Activated naive CD4-positive, alpha-beta T cell treated with anti-CD3 and anti-CD28 coated beads for 36 hours (primary cell): ENCODE data around the gene FREM3. TPM values are rescaled to one million over a fixed set of nuclear protein-coding genes. Genes with fewer than 3 reads are reported as not detected.
"Not testable (repeated sequence)": the region's sequence is repeated elsewhere in the genome, so short reads cannot be mapped to it uniquely, and the experiment has no call there.

Source experiments
- CTCF ChIA-PET: fragments of 350-600 bp; sonication (Branson Sonifier 250); formaldehyde crosslinking; loops from one replicate; lab custom pipeline; 2021; ENCODE audit warnings: antibody characterized with exemption; lab: Charles Lee
- DNase-seq: peaks from one replicate; pipeline ENCODE4 v3.0.0-alpha.2; 2020
- H3K27ac Mint-ChIP-seq: one replicate; pipeline ENCODE4 v1.8.0; 2021; ENCODE audit warnings: mild to moderate bottlenecking, mixed read lengths
- H3K27me3 Mint-ChIP-seq: one replicate; pipeline ENCODE4 v1.8.0; 2021; ENCODE audit warnings: low read depth, mixed read lengths
- H3K36me3 Mint-ChIP-seq: one replicate; pipeline ENCODE4 v1.8.0; 2021; ENCODE audit warnings: low read depth, mixed read lengths
- H3K4me1 Mint-ChIP-seq: one replicate; pipeline ENCODE4 v1.8.0; 2021; ENCODE audit warnings: low read depth, mixed read lengths
- H3K4me3 Mint-ChIP-seq: one replicate; pipeline ENCODE4 v1.8.0; 2021; ENCODE audit warnings: mild to moderate bottlenecking, moderate library complexity, mixed read lengths
- H3K9me3 Mint-ChIP-seq: one replicate; pipeline ENCODE4 v1.8.0; 2021; ENCODE audit warnings: mixed read lengths
- intact Hi-C: fragments of 100-400 bp; cut with micrococcal nuclease; formaldehyde crosslinking; loops from one replicate; pipeline ENCODE4 v1.15.1; 2023
- total RNA-seq, 2 experiments: library from RNA; stranded (reverse); gene quantifications; one replicate each; pipeline ENCODE4 v1.2.3, GENCODE V29; 2021

The FREM3 gene
- total RNA-seq, 2 experiments from 2014 or later = not detected

GRCh38 chr4:143558823-143559756 lies 141.4 kb downstream of the FREM3 start:
- Mint-ChIP-seq H3K27ac (peak overlapping the region; percentile 87), H3K36me3 (peaks cover 2% of the 10 kb centered on the region), H3K9me3 (no peaks in the 10 kb centered on the region), H3K4me1 (peaks cover 28% of the 10 kb centered on the region), H3K27me3 (no peaks in the 10 kb centered on the region), H3K4me3 (peak overlapping the region; percentile 93)
- CTCF ChIA-PET = interaction anchor here (0.6 to 2.7 kb wide), 16 partner anchors 10 to 646 kb away, joined by 3 to 16 read pairs (median 3); partner anchors contain the start of gene GAB1
- intact Hi-C loops = loop anchor here (1.0 to 5.0 kb wide), 6 partner anchors 46 to 584 kb away; partner anchors contain the start of genes FREM3 and SMARCA5
- peak; percentile 82 for DNase-seq

GRCh38 chr4:143558286-143558685 lies 142.2 kb downstream of the FREM3 start:
- peaks cover 28% of the 10 kb centered on the region for H3K4me1 Mint-ChIP-seq
- no peak overlapping the region for H3K27ac Mint-ChIP-seq
- peaks cover 2% of the 10 kb centered on the region for H3K36me3 Mint-ChIP-seq
- intact Hi-C loops = loop anchor here (5.0 kb wide), 1 partner anchor 144 kb away; the partner anchor contains the start of gene FREM3
- no peak for DNase-seq
- CTCF ChIA-PET = interaction anchor here (0.6 to 2.7 kb wide), 11 partner anchors 11 to 645 kb away, joined by 3 to 16 read pairs (median 5); partner anchors contain the start of gene GAB1
- no peaks in the 10 kb centered on the region for H3K27me3 Mint-ChIP-seq
- H3K9me3 Mint-ChIP-seq = no peaks in the 10 kb centered on the region
- H3K4me3 Mint-ChIP-seq = no peak overlapping the region

DNA sequence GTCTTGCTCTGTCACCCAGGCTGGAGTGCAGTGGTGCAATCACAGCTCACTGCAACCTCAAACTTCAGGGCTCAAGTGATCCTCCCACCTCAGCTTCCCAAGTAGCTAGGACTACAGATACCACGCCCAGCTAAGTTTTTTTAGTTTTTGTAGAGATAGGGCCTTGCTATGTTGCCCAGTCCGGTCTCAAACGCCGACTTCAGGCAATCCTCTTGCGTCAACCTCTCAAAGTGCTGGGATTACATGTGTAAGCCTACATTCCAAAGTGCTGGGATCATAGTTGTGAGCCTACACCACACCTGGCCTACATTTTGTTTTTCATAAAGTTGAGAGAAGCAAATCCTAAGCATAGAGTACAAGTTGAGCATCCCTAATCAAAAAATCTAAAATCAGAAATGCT lies 144.8 kb downstream of the FREM3 start:
- CTCF ChIA-PET = no interaction called here
- no peaks in the 10 kb centered on the region for H3K9me3 Mint-ChIP-seq

GRCh38 chr4:143554728-143555597 lies 145.5 kb downstream of the FREM3 start:
- intact Hi-C loops = loop anchor here (5.0 kb wide), 1 partner anchor 147 kb away; the partner anchor contains the start of gene FREM3
- H3K27me3 Mint-ChIP-seq = no peaks in the 10 kb centered on the region
- H3K4me1 Mint-ChIP-seq = peaks cover 18% of the 10 kb centered on the region
- H3K36me3 Mint-ChIP-seq = peaks cover 16% of the 10 kb centered on the region
- H3K9me3 Mint-ChIP-seq = no peaks in the 10 kb centered on the region
- H3K4me3 Mint-ChIP-seq = no peak overlapping the region
- DNase-seq = peak; percentile 14
- CTCF ChIA-PET = no interaction called here
- H3K27ac Mint-ChIP-seq = peak overlapping the region; percentile 46

More for the DNA sequence above, 144.8 kb downstream of the FREM3 start:
- intact Hi-C loops = loop anchor here (5.0 kb wide), 1 partner anchor 147 kb away; the partner anchor contains the start of gene FREM3
- Mint-ChIP-seq H3K27me3 (no peaks in the 10 kb centered on the region), H3K36me3 (peaks cover 12% of the 10 kb centered on the region), H3K4me1 (peaks cover 24% of the 10 kb centered on the region), H3K27ac (no peak overlapping the region), H3K4me3 (no peak overlapping the region)
- DNase-seq = no peak

- no peak for DNase-seq
- no peaks in the 10 kb centered on the region for H3K27me3 Mint-ChIP-seq
- H3K27ac Mint-ChIP-seq = no peak overlapping the region
- intact Hi-C loops = loop anchor here (2.0 kb wide), 1 partner anchor 15 kb away; no protein-coding TSS in a partner anchor
- H3K4me1 Mint-ChIP-seq = peaks cover 10% of the 10 kb centered on the region
- H3K36me3 Mint-ChIP-seq = peaks cover 37% of the 10 kb centered on the region
- CTCF ChIA-PET = no interaction called here
- H3K4me3 Mint-ChIP-seq = no peak overlapping the region
- no peaks in the 10 kb centered on the region for H3K9me3 Mint-ChIP-seq
Observed at GRCh38 chr4:143549928-143550327, 150.5 kb downstream of the FREM3 start.

DNA sequence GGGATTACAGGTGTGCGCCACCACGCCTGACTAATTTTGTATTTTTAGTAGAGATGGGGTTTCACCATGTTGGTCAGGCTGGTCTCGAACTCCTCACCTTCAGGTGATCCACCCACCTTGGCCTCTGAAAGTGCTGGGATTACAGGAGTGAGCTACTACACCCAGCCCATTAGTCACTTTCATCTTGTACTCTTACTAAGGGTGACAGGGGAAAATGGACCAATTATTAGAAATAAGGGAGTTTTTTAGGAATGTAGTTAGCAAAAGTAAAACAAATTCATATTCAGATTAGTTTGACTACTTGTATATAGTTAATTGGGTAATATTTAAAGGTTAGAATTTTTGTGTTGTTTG lies 160.8 kb downstream of the FREM3 start:
- CTCF ChIA-PET = no interaction called here
- Mint-ChIP-seq H3K27ac (no peak overlapping the region), H3K27me3 (no peaks in the 10 kb centered on the region), H3K4me1 (peaks cover 19% of the 10 kb centered on the region), H3K9me3 (no peaks in the 10 kb centered on the region), H3K4me3 (no peak overlapping the region), H3K36me3 (peaks cover 56% of the 10 kb centered on the region)
- DNase-seq = no peak
- intact Hi-C loops = no loop called here

GRCh38 chr4:143538979-143539669 lies 161.4 kb downstream of the FREM3 start:
- Mint-ChIP-seq H3K27me3 (no peaks in the 10 kb centered on the region), H3K9me3 (no peaks in the 10 kb centered on the region), H3K27ac (no peak overlapping the region), H3K36me3 (peaks cover 52% of the 10 kb centered on the region), H3K4me1 (peaks cover 19% of the 10 kb centered on the region), H3K4me3 (no peak overlapping the region)
- intact Hi-C loops = no loop called here
- DNase-seq = peak; percentile 10
- CTCF ChIA-PET = no interaction called here

DNA sequence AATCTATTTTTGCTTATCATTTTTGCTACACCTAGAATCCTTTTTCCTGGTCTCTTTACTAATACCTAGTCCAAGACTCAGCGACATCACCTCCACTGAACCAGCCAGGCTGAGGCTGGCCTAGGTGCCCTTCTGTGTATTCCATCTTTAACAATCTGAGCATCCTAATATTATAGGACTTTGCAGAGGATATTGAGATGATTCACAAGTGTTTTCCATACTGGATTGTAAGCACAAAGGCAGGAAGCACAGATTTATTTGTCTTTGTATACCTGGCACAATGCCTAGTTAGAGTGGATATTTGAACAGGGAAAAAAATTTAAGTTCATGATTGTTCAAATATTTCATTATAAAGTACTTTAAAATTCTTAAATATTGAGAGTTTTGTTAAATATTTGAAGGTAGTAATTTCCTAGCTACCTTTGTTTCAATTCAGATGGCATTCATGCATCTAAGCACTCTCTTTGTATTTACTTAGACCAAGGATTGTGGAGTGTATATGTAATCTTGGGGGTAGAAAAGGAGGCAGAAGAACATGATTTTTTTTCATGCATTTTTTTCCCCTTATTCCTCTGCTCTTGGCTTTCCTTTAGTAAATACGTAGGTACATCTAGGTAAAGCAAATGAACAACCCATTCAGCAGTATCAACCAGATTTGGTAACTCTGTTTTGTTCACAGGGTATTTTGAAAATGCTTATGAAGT lies 168.5 kb downstream of the FREM3 start:
- Mint-ChIP-seq H3K27ac (no peak overlapping the region), H3K4me1 (peaks cover 9% of the 10 kb centered on the region), H3K36me3 (peaks cover 44% of the 10 kb centered on the region), H3K27me3 (no peaks in the 10 kb centered on the region), H3K9me3 (no peaks in the 10 kb centered on the region), H3K4me3 (no peak overlapping the region)
- intact Hi-C loops = no loop called here
- DNase-seq = no peak
- CTCF ChIA-PET = interaction anchor here (0.6 to 1.3 kb wide), 4 partner anchors 18 to 332 kb away, joined by 3 to 4 read pairs (median 3); partner anchors contain the start of gene SMARCA5

DNA sequence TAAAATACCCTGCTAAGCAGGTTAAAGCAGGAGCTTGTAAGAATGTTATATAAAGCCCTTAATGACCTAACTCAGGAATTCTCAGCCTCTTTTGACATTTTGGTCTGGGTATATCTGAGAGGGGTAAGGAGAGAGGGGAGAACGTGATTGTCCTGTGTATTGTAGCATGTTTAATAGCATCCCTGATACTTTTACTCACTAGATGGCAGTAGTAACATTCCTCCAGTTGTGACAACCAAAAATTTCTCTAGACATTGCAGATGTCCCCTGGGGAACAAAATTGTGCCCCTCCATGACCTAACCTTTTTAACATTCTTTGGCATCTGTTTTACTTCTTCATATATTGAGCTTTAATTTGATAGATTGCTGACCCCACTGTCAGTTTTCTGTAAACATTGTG lies 169.1 kb downstream of the FREM3 start:
- Mint-ChIP-seq H3K27me3 (no peaks in the 10 kb centered on the region), H3K36me3 (peaks cover 46% of the 10 kb centered on the region), H3K4me3 (no peak overlapping the region), H3K27ac (no peak overlapping the region), H3K9me3 (no peaks in the 10 kb centered on the region), H3K4me1 (peaks cover 12% of the 10 kb centered on the region)
- no peak for DNase-seq
- CTCF ChIA-PET = interaction anchor here (0.6 to 1.3 kb wide), 5 partner anchors 17 to 332 kb away, joined by 3 to 4 read pairs (median 3); partner anchors contain the start of gene SMARCA5
- intact Hi-C loops = no loop called here

GRCh38 chr4:143528046-143528445 lies 172.4 kb downstream of the FREM3 start:
- H3K27me3 Mint-ChIP-seq, CTCF ChIA-PET, H3K4me3 Mint-ChIP-seq, H3K9me3 Mint-ChIP-seq, DNase-seq, intact Hi-C loops: not testable (repeated sequence)
- Mint-ChIP-seq H3K4me1 (peaks cover 19% of the 10 kb centered on the region), H3K27ac (peak overlapping the region; percentile 70), H3K36me3 (peaks cover 46% of the 10 kb centered on the region)
